ENCODE data around the gene CDAN1.

DNA sequence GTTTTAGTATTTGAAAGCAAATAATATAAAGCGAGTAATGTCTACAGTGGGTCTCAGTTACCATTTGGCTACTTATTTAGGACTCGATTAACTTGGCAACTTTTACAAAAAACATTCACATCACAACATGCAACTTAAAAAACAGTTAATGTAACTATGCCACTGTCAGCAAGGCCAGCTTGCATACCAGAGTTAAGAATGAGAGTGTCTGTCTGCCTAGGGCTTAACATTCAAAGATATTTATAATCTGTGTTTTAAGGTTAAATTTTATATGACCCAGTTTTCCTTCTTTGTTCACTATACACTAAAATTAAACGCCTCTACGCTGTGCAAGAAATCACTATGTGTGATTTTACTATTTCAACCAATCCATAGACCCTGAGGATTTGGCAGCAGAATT is 5.2 kb upstream of the CDAN1 start:
- TF ChIP-seq POLR2A (IDR thresholded peaks at IDR 0.05) (no peak), CTCF (IDR thresholded peaks at IDR 0.05) (no peak)
